ENCODE measurements around the gene LRRC74A.

- TF ChIP-seq RAD21 (IDR thresholded peaks at IDR 0.05; ENCODE audit: low read length) (no peak), CHD1 (IDR thresholded peaks at IDR 0.05; ENCODE audit: low read depth, low read length) (no peak), MAFK (IDR thresholded peaks at IDR 0.05; ENCODE audit: low read depth, low read length) (no peak), MXI1 (IDR thresholded peaks at IDR 0.05; ENCODE audit: borderline replicate concordance, low read depth, low read length) (no peak), POLR2A (IDR thresholded peaks at IDR 0.05; ENCODE audit: low read depth, low read length) (no peak), MAZ (IDR thresholded peaks at IDR 0.05; ENCODE audit: borderline replicate concordance, low read depth, low read length) (no peak), USF2 (IDR thresholded peaks at IDR 0.05; ENCODE audit: low read depth, low read length) (no peak), SMC3 (IDR thresholded peaks at IDR 0.05; ENCODE audit: low read depth, low read length) (no peak)
- TF ChIP-seq, protein P1, sequence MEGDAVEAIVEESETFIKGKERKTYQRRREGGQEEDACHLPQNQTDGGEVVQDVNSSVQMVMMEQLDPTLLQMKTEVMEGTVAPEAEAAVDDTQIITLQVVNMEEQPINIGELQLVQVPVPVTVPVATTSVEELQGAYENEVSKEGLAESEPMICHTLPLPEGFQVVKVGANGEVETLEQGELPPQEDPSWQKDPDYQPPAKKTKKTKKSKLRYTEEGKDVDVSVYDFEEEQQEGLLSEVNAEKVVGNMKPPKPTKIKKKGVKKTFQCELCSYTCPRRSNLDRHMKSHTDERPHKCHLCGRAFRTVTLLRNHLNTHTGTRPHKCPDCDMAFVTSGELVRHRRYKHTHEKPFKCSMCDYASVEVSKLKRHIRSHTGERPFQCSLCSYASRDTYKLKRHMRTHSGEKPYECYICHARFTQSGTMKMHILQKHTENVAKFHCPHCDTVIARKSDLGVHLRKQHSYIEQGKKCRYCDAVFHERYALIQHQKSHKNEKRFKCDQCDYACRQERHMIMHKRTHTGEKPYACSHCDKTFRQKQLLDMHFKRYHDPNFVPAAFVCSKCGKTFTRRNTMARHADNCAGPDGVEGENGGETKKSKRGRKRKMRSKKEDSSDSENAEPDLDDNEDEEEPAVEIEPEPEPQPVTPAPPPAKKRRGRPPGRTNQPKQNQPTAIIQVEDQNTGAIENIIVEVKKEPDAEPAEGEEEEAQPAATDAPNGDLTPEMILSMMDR (conservative IDR thresholded peaks at IDR 0.05; ENCODE audit: low read depth, low read length) = no peak
Measured at GRCh38 chr14:76829650-76830421, 3.6 kb downstream of the LRRC74A start.

Data from IMR-90 (cell line).